NT2/D1 (cell line): Measurements from ENCODE around the gene PLCL1.

Source experiments
- SUZ12 ChIP-seq: IDR thresholded peaks from 2 replicates; pipeline ENCODE4 v1.6.1; 2011; ENCODE audit not compliant: insufficient read length, insufficient read depth; ENCODE audit errors: extremely low read depth
- YY1 ChIP-seq: IDR thresholded peaks from 2 replicates; pipeline ENCODE4 v1.6.1; 2011; ENCODE audit not compliant: insufficient read length, insufficient read depth
- ZNF274 ChIP-seq: IDR thresholded peaks from 2 replicates; pipeline ENCODE4 v1.6.1; 2011; ENCODE audit warnings: mild to moderate bottlenecking, low read depth, low read length

DNA sequence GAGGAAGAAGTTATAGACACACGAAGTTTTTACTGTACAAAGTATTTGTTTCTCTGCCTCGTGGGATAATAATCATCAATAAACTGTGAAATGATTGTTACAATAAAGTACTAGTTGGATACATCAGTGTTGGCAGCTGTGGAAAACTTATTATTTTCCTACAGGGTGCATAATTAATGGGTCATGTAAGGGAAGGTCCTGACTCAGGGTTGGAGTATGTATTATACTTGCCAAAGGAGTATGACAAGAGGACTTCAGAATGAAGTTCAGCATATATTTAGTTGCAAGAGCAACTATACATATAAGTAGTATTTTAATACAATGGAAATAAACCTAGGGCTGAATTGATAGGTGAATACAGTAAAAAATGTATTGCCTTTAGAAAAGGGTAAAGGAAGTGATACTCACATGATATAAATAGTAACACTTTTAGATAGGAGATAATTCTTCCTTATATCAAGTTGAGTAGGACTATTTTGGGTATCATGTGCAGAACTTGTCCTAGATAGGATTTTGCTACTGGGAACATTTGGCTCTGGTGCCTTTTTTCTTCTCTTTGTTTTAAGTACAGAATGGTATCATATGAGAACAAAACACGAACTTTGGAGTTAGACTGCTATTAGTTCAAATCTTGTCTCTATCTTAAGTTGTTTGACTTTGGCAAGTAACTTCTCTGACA, 79.1 kb downstream of the PLCL1 start:
- TF ChIP-seq YY1 (no peak), ZNF274 (no peak), SUZ12 (no peak)
